Measurements from ENCODE around the gene SENP8.

Gene SENP8

DNA sequence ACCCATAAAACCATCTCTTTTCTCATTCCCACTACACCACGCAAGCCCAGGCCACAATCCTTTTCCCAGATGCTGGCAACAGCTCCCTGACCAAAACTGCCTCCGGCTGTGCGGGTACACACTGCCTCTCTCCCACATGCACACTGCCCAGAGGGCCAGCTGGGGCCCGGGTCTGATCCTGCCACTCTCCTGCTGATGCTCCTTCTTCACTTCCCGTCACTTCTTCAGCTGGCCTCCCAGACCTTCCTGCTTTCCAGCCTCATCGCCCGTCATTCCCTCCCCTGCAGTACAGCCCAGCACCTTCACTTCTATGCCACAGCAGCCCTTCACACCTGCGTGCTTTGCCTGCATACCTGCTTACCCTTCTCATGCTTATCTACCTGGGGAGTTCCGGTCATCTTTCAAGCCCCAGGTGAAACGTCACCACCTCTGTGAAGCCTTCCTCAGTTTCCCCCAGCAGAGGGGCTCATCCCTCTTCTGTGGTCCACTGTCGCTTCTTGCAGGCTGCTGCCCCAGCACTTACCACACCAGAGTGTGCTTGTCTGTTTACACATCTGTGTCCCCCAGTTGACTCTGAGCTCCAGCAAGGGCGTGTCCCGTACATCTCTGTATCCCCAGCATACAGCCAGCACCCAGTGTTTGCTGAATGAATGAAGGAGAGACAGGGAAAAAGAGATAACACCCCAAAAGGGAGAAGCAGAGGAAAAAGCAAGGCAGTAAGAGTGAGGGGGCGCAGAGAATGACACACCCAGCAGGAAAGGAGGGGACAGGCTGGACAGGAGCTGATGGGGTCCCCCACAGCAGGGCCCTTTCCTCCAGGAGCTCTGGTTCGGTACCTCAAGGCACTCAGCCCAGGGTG lies 57.2 kb downstream of the SENP8 start:
- Mint-ChIP-seq H3K9me3 (no peaks in the 10 kb centered on the region), H3K4me3 (no peak overlapping the region), H3K4me1 (no peaks in the 10 kb centered on the region), H3K27me3 (ENCODE audit: low read depth) (peaks cover 9% of the 10 kb centered on the region), H3K36me3 (ENCODE audit: low read depth) (no peaks in the 10 kb centered on the region), H3K27ac (no peak overlapping the region)
- TF ChIP-seq, protein P1, sequence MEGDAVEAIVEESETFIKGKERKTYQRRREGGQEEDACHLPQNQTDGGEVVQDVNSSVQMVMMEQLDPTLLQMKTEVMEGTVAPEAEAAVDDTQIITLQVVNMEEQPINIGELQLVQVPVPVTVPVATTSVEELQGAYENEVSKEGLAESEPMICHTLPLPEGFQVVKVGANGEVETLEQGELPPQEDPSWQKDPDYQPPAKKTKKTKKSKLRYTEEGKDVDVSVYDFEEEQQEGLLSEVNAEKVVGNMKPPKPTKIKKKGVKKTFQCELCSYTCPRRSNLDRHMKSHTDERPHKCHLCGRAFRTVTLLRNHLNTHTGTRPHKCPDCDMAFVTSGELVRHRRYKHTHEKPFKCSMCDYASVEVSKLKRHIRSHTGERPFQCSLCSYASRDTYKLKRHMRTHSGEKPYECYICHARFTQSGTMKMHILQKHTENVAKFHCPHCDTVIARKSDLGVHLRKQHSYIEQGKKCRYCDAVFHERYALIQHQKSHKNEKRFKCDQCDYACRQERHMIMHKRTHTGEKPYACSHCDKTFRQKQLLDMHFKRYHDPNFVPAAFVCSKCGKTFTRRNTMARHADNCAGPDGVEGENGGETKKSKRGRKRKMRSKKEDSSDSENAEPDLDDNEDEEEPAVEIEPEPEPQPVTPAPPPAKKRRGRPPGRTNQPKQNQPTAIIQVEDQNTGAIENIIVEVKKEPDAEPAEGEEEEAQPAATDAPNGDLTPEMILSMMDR (IDR thresholded peaks at IDR 0.05; ENCODE audit: unreplicated experiment in 3 of 3) = no peak

- Mint-ChIP-seq H3K4me1 (no peaks in the 10 kb centered on the region), H3K27me3 (ENCODE audit: low read depth) (peaks cover 15% of the 10 kb centered on the region), H3K4me3 (no peak overlapping the region), H3K9me3 (no peaks in the 10 kb centered on the region), H3K27ac (no peak overlapping the region), H3K36me3 (ENCODE audit: low read depth) (no peaks in the 10 kb centered on the region)
- TF ChIP-seq, protein P1 (IDR thresholded peaks at IDR 0.05; ENCODE audit: unreplicated experiment in 3 of 3) = no peak
These were observed 58.0 kb downstream of the SENP8 start for GRCh38 chr15:72176159-72176558.

DNA sequence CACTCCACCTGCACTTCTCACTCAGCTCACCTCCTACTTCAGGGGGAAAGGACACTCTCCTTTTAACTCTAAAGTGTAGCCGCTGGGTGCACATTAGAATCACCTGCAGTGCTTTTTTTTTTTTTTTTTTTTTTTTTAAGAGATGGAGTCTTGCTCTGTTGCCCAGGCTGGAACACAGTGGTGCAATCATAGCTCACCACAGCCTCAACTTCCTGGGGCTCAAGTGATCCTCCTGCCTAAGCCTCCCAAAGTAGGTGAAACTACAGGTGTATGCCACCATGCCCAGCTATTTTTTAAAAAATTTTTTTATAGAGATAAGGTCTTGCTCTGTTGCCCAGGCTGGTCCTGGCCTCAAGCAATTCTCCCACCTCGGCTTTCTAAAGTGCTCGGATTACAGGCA lies 58.5 kb downstream of the SENP8 start:
- H3K4me1 Mint-ChIP-seq = no peaks in the 10 kb centered on the region
- no peaks in the 10 kb centered on the region for H3K9me3 Mint-ChIP-seq
- H3K4me3 Mint-ChIP-seq = no peak overlapping the region
- TF ChIP-seq, protein P1 (IDR thresholded peaks at IDR 0.05; ENCODE audit: unreplicated experiment in 3 of 3) = no peak
- H3K27me3 Mint-ChIP-seq (ENCODE audit: low read depth) = peaks cover 19% of the 10 kb centered on the region
- no peaks in the 10 kb centered on the region for H3K36me3 Mint-ChIP-seq (ENCODE audit: low read depth)
- H3K27ac Mint-ChIP-seq = no peak overlapping the region

DNA sequence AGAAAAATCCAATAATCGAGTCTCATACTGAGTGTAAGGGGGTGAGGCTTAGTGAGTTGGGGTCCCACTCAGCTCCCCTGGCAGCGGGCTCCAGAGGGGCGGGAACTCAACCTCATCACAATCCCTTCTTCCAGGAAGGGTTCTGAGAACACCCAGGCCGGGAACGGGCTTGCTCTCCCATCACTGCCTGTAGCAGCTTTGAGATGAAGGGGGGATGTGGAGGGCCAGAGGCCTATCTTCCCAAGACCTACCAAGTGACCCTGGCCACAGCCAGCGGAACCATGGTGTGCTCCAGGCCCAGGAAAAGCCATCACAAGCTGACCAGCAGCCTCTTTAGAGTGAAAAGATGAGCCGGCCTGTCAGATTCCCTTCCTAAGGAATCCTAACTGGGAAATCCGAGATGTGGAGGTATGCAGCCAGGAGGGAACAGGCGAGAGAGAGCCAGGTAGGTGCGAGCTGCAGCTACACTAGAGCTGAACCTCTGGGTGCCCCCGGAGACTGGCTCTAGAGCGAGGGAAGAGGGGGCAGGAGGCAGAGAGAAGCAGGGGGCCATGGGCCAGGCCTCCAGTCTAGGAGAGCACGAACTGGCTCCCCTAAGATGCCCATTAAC lies 60.9 kb downstream of the SENP8 start:
- no peaks in the 10 kb centered on the region for H3K4me1 Mint-ChIP-seq
- H3K4me3 Mint-ChIP-seq = no peak overlapping the region
- H3K36me3 Mint-ChIP-seq (ENCODE audit: low read depth) = no peaks in the 10 kb centered on the region
- no peak overlapping the region for H3K27ac Mint-ChIP-seq
- peaks cover 40% of the 10 kb centered on the region for H3K27me3 Mint-ChIP-seq (ENCODE audit: low read depth)
- no peaks in the 10 kb centered on the region for H3K9me3 Mint-ChIP-seq
- TF ChIP-seq, protein P1 (IDR thresholded peaks at IDR 0.05; ENCODE audit: unreplicated experiment in 3 of 3) = no peak

GRCh38 chr15:72179950-72180581 lies 61.9 kb downstream of the SENP8 start:
- H3K27ac Mint-ChIP-seq = no peak overlapping the region
- no peak overlapping the region for H3K4me3 Mint-ChIP-seq
- H3K36me3 Mint-ChIP-seq (ENCODE audit: low read depth) = no peaks in the 10 kb centered on the region
- H3K27me3 Mint-ChIP-seq (ENCODE audit: low read depth) = peaks cover 45% of the 10 kb centered on the region
- H3K9me3 Mint-ChIP-seq = no peaks in the 10 kb centered on the region
- H3K4me1 Mint-ChIP-seq = peaks cover 3% of the 10 kb centered on the region
- TF ChIP-seq, protein P1 (IDR thresholded peaks at IDR 0.05; ENCODE audit: unreplicated experiment in 3 of 3) = no peak

Data from nephron (organoid).